GM18909 (cell line): Measurements from ENCODE around the gene VPS33A.
"Not testable (repeated sequence)": the region's sequence is repeated elsewhere in the genome, so short reads cannot be mapped to it uniquely, and the experiment has no call there.

Experiments
- ATAC-seq: cut with Tn5 transposase; IDR thresholded peaks from one replicate; pipeline ENCODE4 v1.9.1; 2021; ENCODE audit warnings: mild to moderate bottlenecking; ENCODE audit not compliant: unreplicated experiment, poor library complexity

The VPS33A gene

DNA sequence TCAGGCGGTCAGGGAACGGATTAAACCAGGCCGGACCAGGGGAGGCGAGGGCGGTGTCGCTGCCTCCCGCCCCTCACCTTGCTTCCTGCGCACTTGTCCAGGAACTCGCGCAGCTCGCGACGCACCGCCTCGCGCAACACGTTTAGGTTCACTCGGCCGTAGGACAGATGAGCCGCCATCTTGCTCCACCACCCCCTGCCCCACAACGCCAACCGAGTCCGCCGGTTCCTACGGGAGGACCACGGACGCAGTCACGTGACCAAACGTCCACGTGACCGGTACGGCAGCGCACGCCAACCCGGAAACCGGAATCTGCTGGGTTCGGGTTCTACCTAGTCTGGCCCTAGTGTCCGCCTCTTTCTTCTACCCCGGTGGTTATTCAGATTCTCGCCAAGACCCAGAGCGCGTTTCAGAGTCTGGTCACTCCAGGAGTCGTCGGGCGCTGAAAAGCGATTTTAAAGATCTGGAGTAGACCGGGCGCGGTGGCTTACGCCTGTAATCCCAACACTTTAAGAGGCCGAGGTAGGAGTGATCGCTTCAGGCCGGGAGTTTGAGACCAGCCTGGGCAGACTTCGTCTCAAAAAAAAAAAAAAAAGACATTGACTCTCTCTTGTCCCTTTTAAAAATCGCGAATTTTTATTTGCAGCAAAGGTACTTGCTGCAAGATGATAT lies at the start of gene VPS33A:
VPS33A (minus strand) TSS at position 265 of the 672 bp plus-strand sequence; CDS start at position 179, 86 bp downstream.
- peak; percentile 79 for ATAC-seq

DNA sequence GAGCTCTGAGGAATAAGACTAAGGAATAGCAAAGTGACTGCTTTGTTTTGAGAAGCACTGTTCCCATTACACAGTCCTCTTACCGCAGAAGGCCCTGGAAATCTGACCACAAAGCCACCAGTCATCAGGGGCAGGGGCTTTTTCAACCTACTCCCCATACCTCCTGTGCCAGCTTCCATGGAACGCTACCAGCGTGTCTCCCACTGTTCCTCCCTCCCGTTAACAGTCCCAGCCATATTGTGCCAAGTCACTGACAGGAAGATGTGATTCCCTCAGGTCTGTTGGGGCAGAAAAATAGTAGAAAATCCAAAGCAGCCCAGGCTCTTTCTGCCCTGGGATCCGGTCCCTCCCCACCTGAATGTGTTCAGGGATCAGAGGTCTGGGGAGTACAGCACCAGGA lies 46.6 kb upstream of the VPS33A start:
- ATAC-seq, result no peak

DNA sequence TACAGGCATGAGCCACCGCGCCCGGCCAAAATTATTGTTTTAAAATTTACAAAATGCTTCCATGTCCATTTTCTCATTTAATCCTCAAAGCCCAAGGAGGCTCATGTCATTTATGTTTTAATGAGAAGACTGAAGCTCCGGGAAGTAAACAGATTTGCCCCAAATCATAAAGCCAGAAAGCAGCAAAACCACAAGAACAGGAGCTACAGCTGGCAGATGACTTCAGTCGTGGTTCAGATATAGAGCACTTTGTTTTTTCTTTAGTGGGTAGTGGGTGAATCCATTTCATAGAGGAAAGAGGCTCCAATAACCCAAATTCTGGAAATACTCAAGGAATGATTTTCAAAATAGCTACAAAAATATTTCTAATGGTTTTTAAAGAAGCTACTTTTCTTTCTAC lies 45.4 kb upstream of the VPS33A start:
- ATAC-seq, result no peak

DNA sequence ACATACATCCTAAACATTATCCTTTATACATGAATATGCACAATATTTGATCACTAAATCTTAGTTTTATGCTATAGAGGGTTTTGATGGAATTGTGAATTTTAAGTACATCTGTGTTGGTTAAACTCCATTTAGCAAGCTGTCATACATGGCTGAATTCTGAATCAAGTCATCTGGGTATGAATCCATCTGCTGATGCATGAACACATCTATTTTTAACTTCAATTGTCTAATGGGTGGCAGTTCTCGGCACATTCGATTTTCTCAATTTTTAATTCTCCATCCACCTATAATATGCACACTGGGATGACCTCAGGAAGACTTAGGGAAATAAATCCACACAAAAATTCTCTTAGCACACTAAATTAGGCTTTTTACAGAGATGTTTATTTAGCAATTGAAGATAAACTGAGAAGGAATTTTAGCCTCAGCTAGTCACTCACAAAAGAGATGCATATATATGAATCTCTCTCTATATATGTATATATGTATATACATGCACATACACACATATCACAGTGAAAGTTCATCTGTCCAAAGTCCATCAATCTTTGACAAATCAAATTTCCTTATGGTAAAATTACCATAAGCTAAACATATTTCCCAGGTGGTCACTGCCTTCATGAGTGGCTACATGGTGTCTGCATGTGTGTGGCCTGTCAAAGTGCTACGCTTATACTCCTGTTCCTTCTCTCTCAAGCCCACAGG lies 44.5 kb upstream of the VPS33A start:
- no peak for ATAC-seq

DNA sequence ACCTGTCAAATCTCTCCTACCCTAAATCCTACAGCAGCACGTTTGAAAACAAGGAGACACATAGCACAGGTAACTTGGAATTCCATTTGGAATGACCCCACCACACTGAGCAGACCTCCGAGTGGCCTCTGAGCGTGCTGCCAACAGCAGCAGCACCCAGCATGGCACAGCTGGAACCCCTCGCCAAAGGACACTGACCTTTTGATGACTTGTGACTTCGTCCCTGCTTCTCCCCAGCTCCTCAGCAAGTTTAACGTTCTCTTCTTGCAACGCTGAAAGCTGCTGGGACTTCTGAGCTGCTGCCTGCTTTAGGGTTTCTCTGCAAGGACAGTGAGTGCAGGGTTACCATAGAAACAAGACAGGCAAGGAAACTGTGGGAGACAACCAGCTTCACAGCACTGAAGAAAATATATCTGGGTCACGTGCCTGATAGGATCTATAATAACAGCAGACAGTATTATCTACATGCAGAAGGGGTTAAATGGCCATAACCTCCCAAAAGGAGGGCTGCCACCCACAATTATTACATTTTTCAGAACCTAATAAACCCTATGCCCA lies 43.3 kb upstream of the VPS33A start:
- ATAC-seq, result no peak

DNA sequence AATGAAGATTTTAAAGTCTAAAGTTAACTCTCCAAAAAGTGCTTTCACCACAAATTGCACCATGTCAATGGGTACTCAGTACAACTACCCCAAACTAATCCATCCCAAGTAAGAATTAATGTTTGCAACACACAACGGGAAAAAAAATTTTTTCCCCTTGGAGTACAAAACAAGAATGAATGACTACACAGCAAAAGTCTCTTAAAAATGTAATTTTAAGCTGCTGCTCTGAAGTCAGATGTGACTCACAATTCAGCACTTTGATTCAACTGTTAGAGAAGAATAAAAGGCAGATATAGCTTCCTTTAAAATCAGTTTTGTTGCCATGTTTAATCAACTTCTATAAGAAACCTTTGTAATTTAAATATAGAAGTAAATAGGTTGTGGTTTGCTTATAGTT lies 42.5 kb upstream of the VPS33A start:
- ATAC-seq, result no peak

DNA sequence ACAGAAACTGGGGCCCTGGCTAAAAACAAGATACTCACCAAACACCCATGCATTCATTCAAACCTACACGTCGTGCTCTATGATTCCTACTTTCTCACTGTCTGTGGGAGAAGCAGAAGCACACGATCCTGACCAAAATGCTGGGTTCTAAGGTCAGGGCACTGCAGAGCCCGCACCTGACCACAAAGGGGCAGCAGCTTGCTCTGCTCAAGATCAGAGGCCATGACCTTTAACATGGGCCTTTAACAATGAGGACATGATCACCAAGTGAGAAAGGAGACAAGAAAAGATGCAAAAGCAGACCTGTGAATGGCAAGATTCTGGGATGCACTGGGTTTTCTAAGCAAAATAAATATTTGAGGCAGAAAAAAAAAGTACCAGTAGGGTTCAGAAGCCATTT lies 40.1 kb upstream of the VPS33A start:
- ATAC-seq, result no peak

DNA sequence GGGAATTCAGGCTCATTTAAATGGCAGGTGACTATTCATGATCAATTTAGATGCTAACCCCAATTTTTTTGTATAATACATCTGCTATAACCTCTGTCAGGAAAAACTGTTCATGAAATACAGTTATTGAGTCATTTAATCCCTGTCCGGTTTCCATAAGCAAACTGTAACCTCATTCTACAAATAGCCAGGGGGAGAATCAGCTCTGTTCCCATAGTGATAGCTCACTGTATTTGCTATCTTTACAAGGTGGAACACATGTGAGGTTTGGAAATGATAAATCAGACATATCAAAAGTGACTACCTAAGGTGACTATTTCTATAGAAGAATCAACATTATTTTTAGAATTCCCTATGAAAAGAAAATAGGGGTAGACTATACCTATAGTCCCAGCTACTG lies 38.6 kb upstream of the VPS33A start:
- ATAC-seq, result no peak

DNA sequence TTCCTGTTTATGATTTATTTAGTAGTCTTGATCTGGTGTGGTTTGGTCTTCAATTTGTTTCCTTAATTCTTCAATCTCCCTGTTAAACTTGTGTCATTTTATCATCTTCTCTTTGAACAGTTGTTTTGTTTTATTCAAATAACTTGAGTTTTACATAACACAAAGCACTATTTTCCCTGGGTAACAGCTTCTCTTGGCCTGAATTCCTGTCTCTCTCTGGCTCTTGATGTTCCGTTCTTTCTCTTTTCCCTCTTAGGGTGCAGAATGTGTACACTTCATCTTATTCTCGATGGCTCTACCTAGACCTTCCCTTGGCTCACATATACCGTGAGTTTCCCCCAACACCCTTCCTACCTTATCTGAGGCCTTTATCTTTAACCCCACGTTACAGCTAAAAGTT lies 36.8 kb upstream of the VPS33A start:
- no peak for ATAC-seq

DNA sequence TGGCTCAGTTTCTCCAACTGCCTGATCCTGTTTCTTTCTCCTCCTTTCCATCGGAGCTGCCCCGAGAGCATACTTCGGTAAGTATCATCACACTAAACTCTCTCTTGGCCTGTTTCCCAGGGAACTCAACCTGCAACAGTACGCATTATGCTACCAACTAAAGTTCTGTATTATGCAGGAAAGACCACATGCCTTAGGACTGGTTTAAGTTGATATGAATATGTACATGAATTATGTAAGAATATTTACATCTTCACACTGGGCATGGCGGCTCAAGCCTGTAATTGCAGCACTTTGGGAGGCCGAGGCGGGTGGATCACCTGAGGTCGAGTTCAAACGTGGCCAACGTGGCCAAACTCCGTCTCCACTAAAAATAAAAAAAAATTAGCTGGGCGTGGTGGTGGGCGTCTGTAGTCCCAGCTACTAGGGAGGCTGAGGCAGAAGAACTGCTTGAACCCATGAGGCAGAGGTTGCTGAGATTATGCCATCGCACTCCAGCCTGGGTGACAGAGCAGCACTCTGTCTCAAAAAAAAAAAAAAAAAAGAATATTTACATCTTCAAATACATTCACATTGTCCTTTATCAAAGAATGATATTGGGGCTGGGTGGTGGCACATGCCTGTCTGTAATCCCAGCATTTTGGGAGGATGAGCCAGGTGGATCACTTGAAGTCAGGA lies 31.9 kb upstream of the VPS33A start:
- ATAC-seq, result no peak

DNA sequence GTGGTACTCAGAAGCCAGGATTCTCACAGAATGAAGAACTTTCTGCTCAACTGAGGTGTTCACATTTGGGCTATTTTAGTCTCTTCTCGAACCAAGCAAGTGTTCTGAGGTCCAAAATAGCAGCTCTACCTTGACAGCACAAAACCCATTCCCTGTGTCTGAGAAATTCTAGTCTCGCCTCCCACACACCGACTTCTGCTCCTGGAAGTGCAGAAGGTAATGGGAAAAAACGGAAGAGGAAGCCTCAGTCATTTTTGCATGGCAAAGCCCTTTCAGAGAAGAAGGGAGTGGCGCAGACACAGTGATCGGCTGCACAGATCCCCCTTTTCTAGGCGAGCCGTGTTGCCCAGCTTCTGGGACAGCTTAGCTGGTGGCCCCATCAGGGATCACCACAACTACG lies 31.2 kb upstream of the VPS33A start:
- ATAC-seq, result no peak

DNA sequence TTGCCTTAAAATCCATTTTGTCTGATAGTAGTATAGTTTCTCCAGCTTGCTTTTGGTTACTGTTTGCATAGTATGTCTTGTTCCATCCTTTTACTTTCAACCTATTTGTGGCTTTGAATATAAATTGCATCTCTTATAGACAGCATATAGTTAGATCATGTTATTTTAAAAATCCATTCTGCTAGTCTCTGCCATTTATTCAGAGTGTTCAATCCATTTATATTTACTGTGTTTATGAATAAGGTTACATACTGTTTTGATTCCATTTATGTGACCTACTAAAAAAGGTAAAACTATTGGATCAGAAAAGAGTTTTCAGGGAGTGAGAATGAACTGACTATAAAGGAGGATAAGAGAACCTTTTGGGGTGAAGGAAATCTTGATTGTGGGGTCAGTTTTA lies 29.6 kb upstream of the VPS33A start:
- ATAC-seq, result no peak

DNA sequence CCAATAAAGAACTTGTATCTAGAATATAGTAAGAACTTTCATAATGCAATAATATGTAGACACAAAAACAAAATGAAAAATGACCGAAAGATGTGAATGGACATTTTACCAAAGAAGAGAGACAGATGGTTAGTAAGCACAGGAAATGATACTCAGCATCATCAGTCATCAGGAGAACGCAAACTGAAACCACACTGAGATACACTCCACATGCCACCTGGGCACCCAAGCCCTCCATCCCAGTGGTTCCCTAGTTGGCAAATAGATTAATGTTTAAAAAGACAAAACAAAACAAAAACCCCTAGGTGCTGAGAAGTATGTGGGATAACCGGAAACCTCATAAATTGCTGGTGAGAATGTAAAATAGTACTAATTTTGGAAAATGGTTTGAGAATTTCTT lies 26.8 kb upstream of the VPS33A start:
- ATAC-seq, result peak; percentile 89

DNA sequence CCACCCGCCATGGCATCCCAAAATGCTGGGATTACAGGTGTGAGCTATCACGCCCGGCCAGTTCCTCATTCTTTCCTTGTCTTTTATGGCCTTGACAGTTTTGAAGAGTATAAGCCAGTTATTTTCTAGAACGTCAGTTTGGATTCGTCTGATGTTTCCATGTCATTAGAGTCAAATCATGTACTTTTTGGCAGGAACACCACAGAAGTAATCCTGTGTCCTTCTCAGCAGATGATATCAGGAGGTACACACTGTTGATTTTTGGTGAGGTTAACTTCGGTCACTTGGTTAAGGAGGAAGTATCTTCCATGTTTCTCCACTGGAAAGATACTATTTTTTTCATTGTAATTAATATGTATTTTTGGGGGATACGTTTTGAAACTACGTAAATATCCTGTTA lies 25.1 kb upstream of the VPS33A start:
- ATAC-seq, result no peak

DNA sequence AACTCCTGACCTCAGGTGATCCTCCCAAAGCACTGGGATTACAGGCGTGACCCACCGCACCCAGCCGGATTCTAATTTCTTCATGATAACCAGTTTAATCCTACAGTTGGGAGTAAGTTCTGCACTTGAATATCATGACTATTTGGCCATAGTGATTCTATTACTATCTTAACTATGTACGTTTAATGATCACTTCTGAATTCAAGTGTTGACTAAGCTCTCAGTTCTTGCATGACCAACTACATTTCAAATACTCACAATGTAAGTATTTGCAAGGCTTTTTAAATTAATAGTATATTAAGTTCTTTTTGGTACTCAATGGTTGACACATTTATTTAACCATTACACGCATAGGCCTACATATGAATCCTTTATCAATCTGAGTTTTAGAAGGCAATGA lies 17.4 kb upstream of the VPS33A start:
- no peak for ATAC-seq

DNA sequence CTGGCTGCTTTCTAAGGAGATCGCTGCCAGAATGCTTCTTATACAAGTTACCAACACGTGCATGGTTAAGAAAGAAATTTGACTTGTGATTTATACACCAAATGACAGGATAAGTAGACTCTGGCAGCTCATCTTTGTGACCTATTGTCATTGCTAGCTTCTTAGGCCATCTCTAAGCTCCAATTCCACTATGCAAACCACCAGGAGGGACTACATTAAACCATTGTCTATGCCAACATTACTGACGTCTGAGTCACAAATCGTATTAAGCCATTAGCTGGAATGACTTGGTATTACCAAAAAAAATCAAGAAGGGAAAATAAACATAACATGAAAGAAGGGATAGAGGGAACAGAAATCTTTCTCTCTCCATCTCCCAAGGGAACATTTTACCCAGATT lies 15.8 kb upstream of the VPS33A start:
- ATAC-seq, result no peak

DNA sequence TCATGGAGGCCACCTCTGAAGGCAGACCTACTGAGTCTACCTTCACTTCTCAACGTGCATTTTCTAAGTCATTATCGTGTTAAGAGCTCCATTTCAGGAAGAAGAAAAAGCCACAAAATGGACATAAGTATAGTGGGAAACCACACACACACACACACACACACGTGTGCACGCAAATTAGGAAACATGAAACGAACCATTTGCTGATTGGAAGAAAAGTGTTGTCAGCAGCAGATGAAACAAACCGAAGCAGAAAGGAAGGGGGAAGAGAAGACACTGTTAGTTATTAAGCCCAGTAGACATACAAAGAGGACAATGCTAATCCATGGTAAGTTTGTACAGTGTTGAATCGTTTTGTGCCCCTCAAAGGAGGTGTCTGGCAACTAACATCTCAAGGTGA lies 9.9 kb upstream of the VPS33A start:
- no peak for ATAC-seq

DNA sequence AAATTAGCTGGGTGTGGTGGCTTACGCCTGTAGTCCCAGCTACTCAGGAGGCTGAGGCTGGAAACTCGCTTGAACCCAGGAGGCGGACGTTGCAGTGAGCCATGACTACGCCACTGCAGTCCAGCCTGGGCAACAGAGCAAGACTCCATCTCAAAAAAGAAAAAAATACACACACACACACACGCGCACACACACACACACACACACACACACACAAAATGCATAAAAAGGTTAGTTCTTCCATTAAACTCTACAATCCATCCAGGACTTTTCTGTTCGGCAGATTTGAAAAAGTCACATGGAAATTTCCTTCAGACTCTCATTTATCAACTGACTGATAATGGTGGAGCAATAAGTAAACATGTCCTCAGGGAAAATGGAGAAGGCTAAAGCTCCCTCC lies 9.2 kb upstream of the VPS33A start:
- no peak for ATAC-seq

DNA sequence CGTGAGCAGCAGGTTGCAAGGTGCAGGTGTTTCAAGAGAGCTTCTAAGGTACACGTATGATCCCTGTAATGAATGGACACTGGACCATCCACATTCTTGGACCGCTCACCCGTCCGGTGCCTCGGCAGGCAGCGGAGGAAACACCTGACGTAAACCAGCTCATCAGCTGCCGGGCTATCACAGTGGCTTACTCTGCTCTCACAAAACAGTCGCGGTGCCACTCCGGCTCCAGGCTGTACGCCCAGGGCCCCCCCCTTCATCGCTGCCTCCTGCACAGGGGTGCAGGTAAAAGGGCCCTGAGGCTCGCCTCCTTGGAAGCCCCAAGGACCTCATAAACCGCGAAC lies 436 bp downstream of the VPS33A start:
- peak; percentile 34 for ATAC-seq

DNA sequence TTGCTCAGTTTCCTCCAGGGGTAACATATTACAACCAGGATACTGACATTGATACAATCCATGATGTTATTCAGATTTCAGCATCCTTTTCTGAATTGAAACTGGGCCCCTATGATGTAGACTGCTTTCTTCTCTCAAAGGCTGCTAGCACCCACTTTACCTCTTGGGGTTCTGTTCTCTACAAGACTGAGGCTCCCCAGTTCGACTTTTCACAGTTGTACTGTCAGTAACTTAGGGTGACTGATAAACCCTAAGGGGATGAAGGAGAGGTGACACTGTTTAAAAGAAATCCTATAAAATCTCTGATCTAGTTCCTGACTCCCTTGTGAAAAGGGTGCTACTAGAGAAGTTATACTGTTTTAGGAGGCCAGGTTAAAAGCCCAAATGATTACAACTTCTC lies 818 bp downstream of the VPS33A start:
- ATAC-seq, result no peak

DNA sequence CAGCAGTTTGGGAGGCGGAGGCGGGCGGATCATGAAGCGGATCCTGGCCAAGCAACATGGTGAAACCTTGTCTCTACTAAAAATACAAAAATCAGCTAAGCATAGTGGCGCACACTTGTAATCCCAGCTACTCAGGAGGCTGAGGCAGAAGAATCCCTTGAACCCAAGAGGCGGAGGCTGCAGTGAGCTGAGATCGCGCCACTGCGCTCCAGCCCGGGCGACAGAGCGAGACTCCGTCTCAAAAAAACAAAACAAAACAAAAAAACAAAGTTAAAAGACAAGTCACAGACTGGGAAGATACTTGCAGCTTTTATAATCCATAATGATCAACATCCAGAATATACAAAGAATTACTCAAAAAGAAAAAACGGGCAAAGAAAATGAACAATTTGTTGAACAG lies 5.6 kb downstream of the VPS33A start:
- not testable (repeated sequence) for ATAC-seq
